CD4-positive, alpha-beta T cell treated with Interleukin-6 for 4 hours (primary cell): ENCODE results near the gene ERBB4.
"Not testable (repeated sequence)": the region's sequence is repeated elsewhere in the genome, so short reads cannot be mapped to it uniquely, and the experiment has no call there.

Experiments
- DNase-seq: peaks from one replicate; pipeline ENCODE4 v3.0.0-alpha.2; 2020; ENCODE audit warnings: mixed read lengths

The ERBB4 gene

GRCh38 chr2:212526059-212526458, 12.5 kb downstream of the ERBB4 start:
- DNase-seq = no peak

DNA sequence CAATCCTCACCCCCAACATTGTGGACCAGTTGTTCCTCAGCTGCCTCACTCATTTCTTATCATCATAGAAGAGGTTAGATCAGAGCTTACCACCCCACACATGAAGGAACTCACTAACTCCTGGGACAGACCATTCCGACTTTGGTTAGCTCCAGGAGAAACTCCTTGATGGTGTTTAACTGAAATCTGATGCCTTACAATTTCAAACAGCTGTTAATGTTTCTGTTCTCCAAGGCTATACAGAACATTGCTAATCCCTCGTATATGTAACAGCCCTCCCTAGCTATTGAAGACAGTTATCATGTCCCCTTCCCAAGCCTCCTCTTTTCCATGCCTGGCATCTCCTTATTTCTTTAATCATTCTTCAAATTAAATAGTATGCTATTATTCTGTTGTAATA, 14.8 kb downstream of the ERBB4 start:
- DNase-seq = no peak

- no peak for DNase-seq
Measured at GRCh38 chr2:212520340-212520739, 18.3 kb downstream of the ERBB4 start.

DNA sequence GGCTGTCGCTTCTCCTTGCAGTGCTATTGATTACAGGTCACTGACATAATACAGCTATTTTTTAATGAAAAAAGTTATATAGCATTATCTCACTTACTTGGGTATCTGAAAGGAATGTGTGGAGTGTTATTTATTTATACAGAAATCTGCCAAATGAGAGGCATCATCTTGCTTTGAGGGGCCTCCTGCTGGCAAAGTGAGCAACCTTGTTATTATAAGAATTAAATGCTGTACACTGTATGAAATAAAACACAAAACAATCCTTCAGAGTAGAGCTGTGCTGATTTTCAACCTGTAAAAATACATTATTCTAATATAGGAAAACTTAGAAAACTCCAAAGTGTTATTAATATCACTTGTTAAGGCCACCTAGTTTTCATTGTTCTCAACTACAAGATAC, 20.9 kb downstream of the ERBB4 start:
- DNase-seq = no peak

- DNase-seq = no peak
Measured at GRCh38 chr2:212505586-212505985, 33.0 kb downstream of the ERBB4 start.

GRCh38 chr2:212495046-212495445, 43.6 kb downstream of the ERBB4 start:
- DNase-seq = no peak

DNA sequence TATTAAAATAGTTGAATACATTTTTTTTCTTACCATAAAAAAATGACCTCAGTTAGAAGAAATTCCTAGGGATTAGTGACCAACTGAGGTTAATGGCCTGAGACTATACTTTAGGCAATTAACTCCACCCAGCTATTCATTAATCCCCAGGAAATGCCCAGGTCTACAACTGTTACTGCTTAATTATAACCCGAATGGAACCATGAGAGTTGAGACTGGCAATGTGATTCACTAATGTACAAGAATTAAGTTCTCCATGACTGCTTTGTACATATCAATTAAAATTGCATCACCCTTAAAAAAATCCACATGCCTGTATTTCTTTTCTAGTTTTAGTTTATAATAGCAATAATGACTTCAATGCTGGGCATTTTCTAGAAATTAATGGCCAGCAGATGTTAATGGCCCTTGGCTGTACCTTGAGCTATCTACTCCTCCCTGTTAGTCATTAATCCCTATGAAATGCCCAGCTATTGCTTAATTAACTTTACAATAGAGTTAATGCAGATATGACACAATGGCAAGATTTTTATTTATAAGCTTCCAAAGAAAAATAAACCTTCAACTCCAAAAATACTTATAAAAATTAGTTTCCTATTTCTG, 44.1 kb downstream of the ERBB4 start:
- DNase-seq = no peak

DNA sequence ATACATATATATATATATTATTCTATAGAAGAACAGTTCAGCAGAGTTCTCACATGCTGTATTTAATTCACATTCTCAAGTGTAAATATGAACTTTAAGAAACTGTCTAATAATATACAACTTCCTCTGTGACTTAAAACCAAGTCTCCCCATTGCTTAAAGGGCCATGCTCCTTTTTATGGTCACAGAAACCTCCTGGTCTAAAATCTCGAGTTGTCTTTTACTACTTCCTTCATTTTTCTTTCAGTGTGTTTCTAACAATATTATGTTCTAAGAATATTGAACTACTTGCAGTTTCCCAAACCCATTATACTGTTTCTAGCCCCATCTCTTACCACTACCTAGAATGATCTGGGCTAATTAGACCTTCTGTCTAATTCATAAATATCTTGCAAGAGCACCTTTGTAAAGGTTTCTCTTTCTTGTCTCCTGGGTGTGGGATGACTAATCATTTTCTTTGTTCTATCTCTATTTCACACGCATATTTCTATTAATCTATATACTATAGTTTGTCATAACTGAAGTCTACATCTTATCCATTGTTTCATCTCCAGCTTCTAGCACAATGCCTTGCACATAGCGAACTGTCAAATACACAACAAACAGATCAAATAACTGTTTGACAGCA, 48.8 kb downstream of the ERBB4 start:
- DNase-seq = no peak

- DNase-seq = no peak
Measured at GRCh38 chr2:212488611-212489010, 50.0 kb downstream of the ERBB4 start.

DNA sequence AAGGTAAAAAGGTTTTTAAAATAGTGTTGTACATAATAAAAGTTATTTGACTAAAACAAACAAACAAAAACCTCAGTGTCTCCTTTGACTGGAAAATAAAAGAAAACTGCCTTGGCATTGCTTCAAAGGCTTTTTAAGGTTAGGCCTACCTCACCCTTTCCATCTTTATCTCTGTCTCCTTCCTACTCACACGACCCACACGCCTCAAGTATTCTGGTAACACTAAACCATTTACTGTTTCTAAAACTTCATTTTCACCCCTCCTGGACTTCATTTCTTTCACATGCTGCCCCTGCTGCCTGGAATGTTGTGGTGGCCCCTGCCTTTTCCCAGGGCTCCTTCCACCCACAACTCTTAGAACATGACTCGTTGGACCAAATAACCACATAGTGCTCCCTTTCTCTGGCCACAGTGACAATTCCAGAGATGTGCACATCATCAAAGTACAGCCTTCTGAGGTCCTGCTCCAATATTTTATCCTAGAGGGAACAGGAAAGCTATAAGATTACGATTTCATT, 54.0 kb downstream of the ERBB4 start:
- DNase-seq = no peak

DNA sequence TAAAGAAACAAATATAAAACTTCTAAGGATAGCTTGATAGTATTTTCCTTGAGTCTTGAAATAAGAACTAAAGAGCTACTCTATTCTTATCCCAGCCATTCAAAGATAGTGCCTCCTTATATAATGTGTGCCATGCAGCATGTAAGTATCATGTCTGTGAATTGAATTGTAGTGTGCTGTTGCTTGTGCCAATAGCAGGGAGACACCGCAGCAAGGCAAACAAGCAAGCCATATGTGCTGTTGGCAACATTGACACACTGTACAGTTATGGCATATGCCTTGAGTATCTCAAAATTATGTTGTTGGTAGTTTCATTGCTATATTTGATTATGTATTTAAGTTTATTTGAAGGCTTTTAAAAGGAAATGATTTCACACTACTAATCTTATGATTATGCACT, 58.2 kb downstream of the ERBB4 start:
- no peak for DNase-seq

GRCh38 chr2:212477571-212477970, 61.0 kb downstream of the ERBB4 start:
- DNase-seq = no peak

- DNase-seq = no peak
Measured at GRCh38 chr2:212473211-212473610, 65.4 kb downstream of the ERBB4 start.

GRCh38 chr2:212467551-212467950, 71.1 kb downstream of the ERBB4 start:
- not testable (repeated sequence) for DNase-seq

DNA sequence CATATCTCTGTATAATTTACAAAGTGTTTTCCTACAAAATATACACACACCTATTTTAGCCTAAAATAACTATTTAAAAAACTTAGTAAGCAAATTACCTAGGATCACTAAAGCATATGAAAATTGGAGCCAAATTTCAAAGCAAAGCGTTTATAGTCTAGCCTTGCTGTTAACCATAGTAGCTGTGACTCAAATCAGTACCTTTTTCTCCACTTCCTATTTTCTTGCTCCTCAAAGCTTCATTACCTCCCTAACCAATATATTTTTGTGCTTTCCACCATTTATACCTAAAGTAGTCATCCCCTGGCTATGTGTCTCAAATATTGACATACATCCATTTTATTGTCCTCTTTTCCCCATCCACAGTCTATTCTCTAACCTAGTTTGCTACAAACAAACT, 73.1 kb downstream of the ERBB4 start:
- DNase-seq = no peak

DNA sequence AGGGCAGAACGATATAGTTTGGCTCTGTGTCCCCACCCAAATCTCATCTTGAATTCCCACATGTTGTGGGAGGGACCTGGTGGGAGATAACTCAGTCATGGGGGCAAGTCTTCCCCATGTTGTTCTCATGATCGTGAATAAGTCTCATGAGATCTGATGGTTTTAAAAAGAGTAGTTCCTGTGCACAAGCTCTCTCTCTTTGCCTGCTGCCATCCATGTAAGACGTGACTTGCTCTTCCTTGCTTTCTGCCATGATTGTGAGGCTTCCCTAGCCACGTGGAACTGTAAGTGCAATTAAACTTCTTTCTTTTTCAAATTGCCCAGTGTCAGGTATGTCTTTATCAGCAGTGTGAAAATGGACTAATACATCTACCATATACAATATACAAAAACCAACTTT, 76.9 kb downstream of the ERBB4 start:
- not testable (repeated sequence) for DNase-seq

DNA sequence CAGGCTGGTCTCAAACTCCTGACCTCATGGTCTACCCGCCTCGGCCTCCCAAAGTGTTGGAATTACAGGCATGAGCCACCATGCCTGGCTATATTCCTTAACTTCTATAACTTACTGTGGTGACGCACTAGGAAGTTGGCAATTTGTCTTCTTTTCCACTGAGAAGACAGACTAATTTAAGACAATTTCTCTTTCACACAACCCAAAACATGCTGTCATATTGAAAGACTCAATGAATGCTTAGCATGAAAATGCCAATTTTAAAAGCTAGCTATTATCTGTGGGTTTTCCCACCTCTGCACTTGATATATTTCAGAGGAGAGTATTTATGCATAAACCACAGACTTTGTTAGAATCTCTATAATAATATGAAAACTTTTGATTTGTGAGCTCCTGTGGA, 84.5 kb downstream of the ERBB4 start:
- DNase-seq = no peak

GRCh38 chr2:212451786-212452231, 86.8 kb downstream of the ERBB4 start:
- no peak for DNase-seq

DNA sequence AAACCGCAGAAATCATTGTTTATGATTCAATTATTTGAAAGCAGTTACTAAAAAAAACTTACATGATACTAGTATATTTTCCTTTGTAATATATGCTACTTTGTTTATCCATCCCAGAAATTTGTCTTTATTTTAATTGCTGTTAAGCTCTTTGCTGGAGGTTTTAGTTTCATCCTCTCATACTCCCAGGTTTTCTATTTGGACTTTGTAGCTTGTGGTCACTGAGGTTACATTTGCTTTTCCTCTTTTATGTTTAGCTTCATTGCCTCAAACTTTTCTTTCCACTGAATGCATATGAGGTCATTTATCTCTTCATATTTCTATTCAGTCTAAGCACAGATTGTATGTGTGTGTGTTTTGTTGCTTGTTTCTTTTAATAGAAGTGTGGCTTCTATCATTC, 89.9 kb downstream of the ERBB4 start:
- DNase-seq = no peak

- DNase-seq = no peak
Measured at GRCh38 chr2:212441821-212442220, 96.8 kb downstream of the ERBB4 start.

- DNase-seq = no peak
Measured at GRCh38 chr2:212441141-212441540, 97.5 kb downstream of the ERBB4 start.

DNA sequence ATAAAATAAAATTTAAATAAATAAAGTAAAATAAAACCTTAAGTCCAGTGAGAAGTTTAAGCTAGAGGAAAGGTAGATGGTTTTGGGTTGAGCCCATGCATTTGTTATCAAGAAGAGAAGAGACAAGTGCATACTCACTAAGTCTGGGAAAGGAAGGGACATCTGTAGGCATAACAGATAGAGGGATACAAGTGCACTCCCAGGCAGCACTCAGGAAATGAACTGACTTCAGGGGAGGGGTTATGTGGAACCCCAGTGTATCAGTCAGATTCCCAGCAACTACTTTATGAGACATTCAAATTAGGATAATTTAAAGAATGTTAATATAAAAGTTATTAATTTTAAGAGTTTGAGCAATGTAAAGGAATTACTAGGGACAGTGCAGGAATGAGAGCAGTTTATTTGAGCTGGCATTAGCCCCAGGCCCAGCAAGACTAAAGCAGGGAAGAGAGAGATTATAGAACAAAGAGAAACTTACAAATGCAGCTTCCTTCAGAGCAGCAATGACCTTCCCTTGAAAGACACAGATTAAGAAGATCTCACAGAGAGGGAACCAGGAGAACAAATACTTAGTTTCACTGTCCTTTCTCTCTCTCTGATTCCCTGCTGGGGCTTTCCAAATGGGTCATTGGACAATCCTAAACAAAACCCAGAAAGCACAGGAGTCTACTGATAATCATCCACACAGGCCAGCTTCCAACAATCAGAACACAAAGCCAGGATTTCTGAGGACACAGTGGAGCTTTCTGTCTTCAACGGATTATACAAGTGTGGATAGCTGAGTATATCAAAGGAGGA, 109.7 kb downstream of the ERBB4 start:
- DNase-seq = no peak

DNA sequence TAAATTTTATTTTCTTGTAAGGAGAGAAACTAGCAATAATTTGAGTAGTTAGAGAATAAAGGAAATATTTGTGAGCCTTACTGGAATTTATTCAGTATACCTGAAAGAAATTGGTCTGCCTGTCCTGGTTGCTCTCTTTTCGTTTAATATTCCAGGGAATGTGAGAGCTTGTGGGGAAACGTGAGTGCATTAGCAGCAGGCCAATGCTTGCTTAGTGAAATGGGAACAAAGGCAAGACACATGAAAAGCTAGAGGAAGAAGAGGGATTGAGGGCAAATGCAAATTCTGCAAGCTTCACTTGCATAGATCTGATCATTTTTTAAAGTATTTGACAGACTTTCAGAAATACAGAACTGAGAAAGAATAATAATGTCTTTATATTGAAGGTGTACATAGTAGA, 111.0 kb downstream of the ERBB4 start:
- no peak for DNase-seq
